GM23338 (cell line): Measurements from ENCODE around the gene ZNF92. TPM values are rescaled to one million over a fixed set of nuclear protein-coding genes. Genes with fewer than 3 reads are reported as not detected.

ENCODE experiments used
- ATAC-seq: fragments of 200-7000 bp; cut with Tn5 transposase; 3 replicates; pipeline ENCODE4 v1.9.1; 2020
- DNase-seq: peaks from one replicate; pipeline ENCODE4 v3.0.0-alpha.2; 2015; ENCODE audit warnings: low spot score
- H2AFZ ChIP-seq: fragments of 200-600 bp; sonication (generic); 2 replicates; pipeline ENCODE4 v1.8.0; 2016; ENCODE audit warnings: antibody characterized with exemption, mild to moderate bottlenecking, moderate library complexity
- H3F3A ChIP-seq: fragments of 200-600 bp; sonication (generic); replicated peaks from 2 replicates; pipeline ENCODE4 v1.8.0; 2017; ENCODE audit warnings: antibody characterized with exemption, mixed run types, low read depth
- H3K27ac ChIP-seq: fragments of 200-600 bp; sonication (generic); 2 replicates; pipeline ENCODE4 v1.6.1; 2016; ENCODE audit warnings: low read depth
- H3K27me3 ChIP-seq: fragments of 200-600 bp; sonication (generic); 2 replicates; pipeline ENCODE4 v1.8.0; 2016; ENCODE audit warnings: mild to moderate bottlenecking, mixed run types, moderate library complexity; ENCODE audit not compliant: insufficient read depth
- H3K36me3 ChIP-seq: fragments of 200-600 bp; sonication (generic); 2 replicates; pipeline ENCODE4 v1.8.0; 2016; ENCODE audit warnings: mild to moderate bottlenecking; ENCODE audit not compliant: insufficient read depth
- H3K4me1 ChIP-seq: fragments of 200-600 bp; sonication (generic); 2 replicates; pipeline ENCODE4 v1.8.0; 2016; ENCODE audit warnings: mild to moderate bottlenecking, moderate library complexity; ENCODE audit not compliant: insufficient read depth
- H3K4me2 ChIP-seq: fragments of 200-600 bp; sonication (generic); 2 replicates; pipeline ENCODE4 v1.7.1; 2017; ENCODE audit warnings: mixed run types
- H3K4me3 ChIP-seq: fragments of 200-600 bp; sonication (generic); 2 replicates; pipeline ENCODE4 v1.6.1; 2016; ENCODE audit warnings: mixed run types
- H3K79me2 ChIP-seq: fragments of 200-600 bp; sonication (generic); replicated peaks from 2 replicates; pipeline ENCODE4 v1.8.0; 2017; ENCODE audit warnings: mild to moderate bottlenecking; ENCODE audit not compliant: insufficient read depth
- H3K9me2 ChIP-seq: fragments of 200-600 bp; sonication (generic); 2 replicates; pipeline ENCODE4 v1.8.0; 2017; ENCODE audit not compliant: insufficient read depth
- H4K20me1 ChIP-seq: fragments of 200-600 bp; sonication (generic); replicated peaks from 2 replicates; pipeline ENCODE4 v1.8.0; 2017; ENCODE audit warnings: mild to moderate bottlenecking; ENCODE audit not compliant: insufficient read depth
- H3K27ac Mint-ChIP-seq: 2 replicates; pipeline ENCODE4 v1.8.0; 2020; ENCODE audit warnings: inconsistent platforms, mild to moderate bottlenecking, moderate library complexity, mixed read lengths
- H3K27me3 Mint-ChIP-seq: 3 replicates; pipeline ENCODE4 v1.8.0; 2022; ENCODE audit warnings: low read depth, mild to moderate bottlenecking, moderate library complexity, mixed read lengths, inconsistent platforms; ENCODE audit not compliant: insufficient read depth, poor library complexity
- H3K36me3 Mint-ChIP-seq: 3 replicates; pipeline ENCODE4 v1.8.0; 2021; ENCODE audit warnings: low read depth, mild to moderate bottlenecking, inconsistent platforms, moderate library complexity, mixed read lengths
- H3K4me1 Mint-ChIP-seq: 3 replicates; pipeline ENCODE4 v1.8.0; 2020; ENCODE audit warnings: mild to moderate bottlenecking, inconsistent platforms, mixed read lengths
- H3K4me3 Mint-ChIP-seq: 3 replicates; pipeline ENCODE4 v1.8.0; 2021; ENCODE audit warnings: moderate library complexity, mild to moderate bottlenecking, inconsistent platforms, mixed read lengths
- H3K9me3 Mint-ChIP-seq: 3 replicates; pipeline ENCODE4 v1.8.0; 2020; ENCODE audit warnings: moderate library complexity, mild to moderate bottlenecking, inconsistent platforms, mixed read lengths
- CREB1 ChIP-seq: fragments of 250-450 bp; sonication (Bioruptor Pico); IDR thresholded peaks from 2 replicates; pipeline ENCODE4 v1.5.0; 2020; ENCODE audit warnings: low read depth, mild to moderate bottlenecking, moderate library complexity
- EZH2phosphoT487 ChIP-seq: fragments of 200-600 bp; sonication (generic); IDR thresholded peaks from one replicate; pipeline ENCODE4 v1.8.1; 2018; ENCODE audit warnings: antibody characterized with exemption; ENCODE audit not compliant: unreplicated experiment
- NANOG ChIP-seq: IDR thresholded peaks from 2 replicates; pipeline ENCODE4 v1.6.1; 2016; ENCODE audit warnings: antibody characterized with exemption, borderline replicate concordance
- POLR2AphosphoS5 ChIP-seq: IDR thresholded peaks from 2 replicates; pipeline ENCODE4 v1.6.1; 2016; ENCODE audit warnings: antibody characterized with exemption, low read depth
- STAT1 ChIP-seq: IDR thresholded peaks from one replicate; pipeline ENCODE4 v1.6.1; 2016; ENCODE audit warnings: antibody characterized with exemption; ENCODE audit not compliant: unreplicated experiment
- ZNF114 ChIP-seq: fragments of 250-450 bp; sonication (Bioruptor Pico); IDR thresholded peaks from 2 replicates; pipeline ENCODE4 v1.5.0; 2020; ENCODE audit warnings: mild to moderate bottlenecking, moderate library complexity
- ZNF331 ChIP-seq: fragments of 250-450 bp; sonication (Bioruptor Pico); IDR thresholded peaks from 2 replicates; pipeline ENCODE4 v1.5.0; 2020; ENCODE audit warnings: low read depth, mild to moderate bottlenecking, moderate library complexity
- polyA plus RNA-seq: library from polyadenylated mRNA; unstranded; fragments of >200 nt; fragmentation: Nextera tagmentation; extraction: Ambion mirVana; gene quantifications from 2 replicates; pipeline ENCODE4 v1.2.1, GENCODE V29; 2016
- total RNA-seq: library from RNA; depleted of rRNA; stranded (reverse); fragments of >200 nt; shearing (Covaris generic); gene quantifications from 2 replicates; pipeline ENCODE4 v1.2.3, GENCODE V29; 2014
- TF ChIP-seq, protein P1 (sequence below): IDR thresholded peaks from one replicate; pipeline ENCODE4 v1.6.1; 2018; ENCODE audit warnings: antibody characterized with exemption; ENCODE audit not compliant: unreplicated experiment
- TF ChIP-seq, protein P2 (sequence below), 2 experiments: fragments of 200-600 bp in 1 of 2; sonication (generic) in 1 of 2; conservative IDR thresholded peaks; 2 replicates each; pipeline versions ENCODE4 v1.5.1 to v1.6.1; 2016 to 2017; ENCODE audit warnings: antibody characterized with exemption in 2 of 2, low read depth in 2 of 2, mild to moderate bottlenecking in 2 of 2, moderate library complexity in 1 of 2
- TF ChIP-seq, protein P3 (sequence below): fragments of 250-450 bp; sonication (Bioruptor Pico); IDR thresholded peaks from 2 replicates; pipeline ENCODE4 v1.5.0; 2020; ENCODE audit warnings: mild to moderate bottlenecking, moderate library complexity

ZNF92 gene
- total and polyA plus RNA-seq, 2 experiments from 2014 or later, result 25.3 to 56.3 TPM

DNA sequence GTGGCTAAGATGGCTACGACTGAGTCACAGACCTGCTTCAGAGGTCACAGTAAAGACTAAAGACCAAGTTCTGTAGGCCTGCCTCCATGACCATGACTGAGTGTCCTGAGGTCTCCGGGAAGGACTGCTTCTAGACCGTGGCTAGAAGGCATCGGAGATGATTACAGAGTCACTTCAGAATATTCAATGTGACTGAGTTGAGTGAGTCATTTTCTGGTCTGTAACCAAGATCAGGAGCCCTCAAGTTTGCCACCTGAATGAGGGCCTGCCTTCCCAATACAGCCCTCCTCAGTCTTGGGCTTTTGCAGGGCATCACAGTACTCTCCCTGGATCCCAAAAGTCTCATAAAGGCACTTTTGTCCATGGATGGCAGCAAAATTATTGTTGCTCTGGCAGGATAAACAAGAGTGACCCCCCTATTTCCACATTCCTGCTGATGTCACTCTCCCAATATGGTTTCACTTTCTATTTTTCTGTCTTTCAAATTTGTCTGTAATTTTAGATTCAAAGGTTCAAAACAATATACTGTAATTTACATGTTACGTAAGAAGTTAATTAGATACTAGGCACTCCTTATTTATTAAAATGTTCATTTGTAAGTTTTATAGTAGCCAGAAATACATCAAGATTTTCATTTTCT lies 47.7 kb upstream of the ZNF92 start (continued):
- no peak for TF ChIP-seq NANOG
- no peak for TF ChIP-seq POLR2AphosphoS5
- no peak for TF ChIP-seq EZH2phosphoT487
- TF ChIP-seq, protein P1, sequence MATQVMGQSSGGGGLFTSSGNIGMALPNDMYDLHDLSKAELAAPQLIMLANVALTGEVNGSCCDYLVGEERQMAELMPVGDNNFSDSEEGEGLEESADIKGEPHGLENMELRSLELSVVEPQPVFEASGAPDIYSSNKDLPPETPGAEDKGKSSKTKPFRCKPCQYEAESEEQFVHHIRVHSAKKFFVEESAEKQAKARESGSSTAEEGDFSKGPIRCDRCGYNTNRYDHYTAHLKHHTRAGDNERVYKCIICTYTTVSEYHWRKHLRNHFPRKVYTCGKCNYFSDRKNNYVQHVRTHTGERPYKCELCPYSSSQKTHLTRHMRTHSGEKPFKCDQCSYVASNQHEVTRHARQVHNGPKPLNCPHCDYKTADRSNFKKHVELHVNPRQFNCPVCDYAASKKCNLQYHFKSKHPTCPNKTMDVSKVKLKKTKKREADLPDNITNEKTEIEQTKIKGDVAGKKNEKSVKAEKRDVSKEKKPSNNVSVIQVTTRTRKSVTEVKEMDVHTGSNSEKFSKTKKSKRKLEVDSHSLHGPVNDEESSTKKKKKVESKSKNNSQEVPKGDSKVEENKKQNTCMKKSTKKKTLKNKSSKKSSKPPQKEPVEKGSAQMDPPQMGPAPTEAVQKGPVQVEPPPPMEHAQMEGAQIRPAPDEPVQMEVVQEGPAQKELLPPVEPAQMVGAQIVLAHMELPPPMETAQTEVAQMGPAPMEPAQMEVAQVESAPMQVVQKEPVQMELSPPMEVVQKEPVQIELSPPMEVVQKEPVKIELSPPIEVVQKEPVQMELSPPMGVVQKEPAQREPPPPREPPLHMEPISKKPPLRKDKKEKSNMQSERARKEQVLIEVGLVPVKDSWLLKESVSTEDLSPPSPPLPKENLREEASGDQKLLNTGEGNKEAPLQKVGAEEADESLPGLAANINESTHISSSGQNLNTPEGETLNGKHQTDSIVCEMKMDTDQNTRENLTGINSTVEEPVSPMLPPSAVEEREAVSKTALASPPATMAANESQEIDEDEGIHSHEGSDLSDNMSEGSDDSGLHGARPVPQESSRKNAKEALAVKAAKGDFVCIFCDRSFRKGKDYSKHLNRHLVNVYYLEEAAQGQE, result no peak

DNA sequence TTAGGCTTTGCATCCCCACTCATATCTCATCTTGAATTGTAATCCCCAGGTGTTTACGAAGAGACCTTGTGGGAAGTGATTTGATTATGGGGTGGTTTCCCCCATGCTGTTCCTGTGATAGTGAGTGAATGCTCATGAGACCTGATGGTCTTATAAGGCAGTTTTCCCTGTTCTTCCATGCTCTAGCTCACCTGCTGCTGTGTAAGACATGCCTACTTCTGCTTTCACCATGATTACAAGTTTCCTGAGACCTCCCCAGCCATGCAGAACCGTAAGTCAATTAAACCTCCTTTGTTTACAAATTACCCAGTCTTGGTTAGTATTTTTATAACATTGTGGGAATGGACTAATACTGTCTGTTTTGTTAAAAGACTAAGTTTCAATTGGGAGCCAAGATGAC lies 35.3 kb upstream of the ZNF92 start:
- H3K4me3 Mint-ChIP-seq, result no peak overlapping the region
- H3K36me3 Mint-ChIP-seq, result peaks cover 16% of the 10 kb centered on the region; the same call in 1 of the 3 replicates
- H3K27me3 Mint-ChIP-seq, result peaks cover 2% of the 10 kb centered on the region
- Histone ChIP-seq H3K79me2 (no peaks in the 10 kb centered on the region), H3F3A (no peaks in the 10 kb centered on the region), H3K4me3 (no peak overlapping the region), H3K9me2 (no peaks in the 10 kb centered on the region), H3K4me1 (no peaks in the 10 kb centered on the region), H3K36me3 (no peaks in the 10 kb centered on the region), H3K27me3 (no peaks in the 10 kb centered on the region), H4K20me1 (no peaks in the 10 kb centered on the region), H3K27ac (no peak overlapping the region), H3K4me2 (no peak overlapping the region), H2AFZ (no peak overlapping the region)
- no peaks in the 10 kb centered on the region for H3K4me1 Mint-ChIP-seq
- no peak for ATAC-seq
- no peak overlapping the region for H3K27ac Mint-ChIP-seq
- H3K9me3 Mint-ChIP-seq, result no peaks in the 10 kb centered on the region
- no peak for DNase-seq
- TF ChIP-seq STAT1, result no peak
- TF ChIP-seq ZNF331 (CRISPR knock-in tag), result no peak
- TF ChIP-seq, protein P2, sequence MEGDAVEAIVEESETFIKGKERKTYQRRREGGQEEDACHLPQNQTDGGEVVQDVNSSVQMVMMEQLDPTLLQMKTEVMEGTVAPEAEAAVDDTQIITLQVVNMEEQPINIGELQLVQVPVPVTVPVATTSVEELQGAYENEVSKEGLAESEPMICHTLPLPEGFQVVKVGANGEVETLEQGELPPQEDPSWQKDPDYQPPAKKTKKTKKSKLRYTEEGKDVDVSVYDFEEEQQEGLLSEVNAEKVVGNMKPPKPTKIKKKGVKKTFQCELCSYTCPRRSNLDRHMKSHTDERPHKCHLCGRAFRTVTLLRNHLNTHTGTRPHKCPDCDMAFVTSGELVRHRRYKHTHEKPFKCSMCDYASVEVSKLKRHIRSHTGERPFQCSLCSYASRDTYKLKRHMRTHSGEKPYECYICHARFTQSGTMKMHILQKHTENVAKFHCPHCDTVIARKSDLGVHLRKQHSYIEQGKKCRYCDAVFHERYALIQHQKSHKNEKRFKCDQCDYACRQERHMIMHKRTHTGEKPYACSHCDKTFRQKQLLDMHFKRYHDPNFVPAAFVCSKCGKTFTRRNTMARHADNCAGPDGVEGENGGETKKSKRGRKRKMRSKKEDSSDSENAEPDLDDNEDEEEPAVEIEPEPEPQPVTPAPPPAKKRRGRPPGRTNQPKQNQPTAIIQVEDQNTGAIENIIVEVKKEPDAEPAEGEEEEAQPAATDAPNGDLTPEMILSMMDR (conservative IDR thresholded peaks at IDR 0.05; ENCODE audit: low read depth in 2 of 2), result no peak
- TF ChIP-seq, protein P3, sequence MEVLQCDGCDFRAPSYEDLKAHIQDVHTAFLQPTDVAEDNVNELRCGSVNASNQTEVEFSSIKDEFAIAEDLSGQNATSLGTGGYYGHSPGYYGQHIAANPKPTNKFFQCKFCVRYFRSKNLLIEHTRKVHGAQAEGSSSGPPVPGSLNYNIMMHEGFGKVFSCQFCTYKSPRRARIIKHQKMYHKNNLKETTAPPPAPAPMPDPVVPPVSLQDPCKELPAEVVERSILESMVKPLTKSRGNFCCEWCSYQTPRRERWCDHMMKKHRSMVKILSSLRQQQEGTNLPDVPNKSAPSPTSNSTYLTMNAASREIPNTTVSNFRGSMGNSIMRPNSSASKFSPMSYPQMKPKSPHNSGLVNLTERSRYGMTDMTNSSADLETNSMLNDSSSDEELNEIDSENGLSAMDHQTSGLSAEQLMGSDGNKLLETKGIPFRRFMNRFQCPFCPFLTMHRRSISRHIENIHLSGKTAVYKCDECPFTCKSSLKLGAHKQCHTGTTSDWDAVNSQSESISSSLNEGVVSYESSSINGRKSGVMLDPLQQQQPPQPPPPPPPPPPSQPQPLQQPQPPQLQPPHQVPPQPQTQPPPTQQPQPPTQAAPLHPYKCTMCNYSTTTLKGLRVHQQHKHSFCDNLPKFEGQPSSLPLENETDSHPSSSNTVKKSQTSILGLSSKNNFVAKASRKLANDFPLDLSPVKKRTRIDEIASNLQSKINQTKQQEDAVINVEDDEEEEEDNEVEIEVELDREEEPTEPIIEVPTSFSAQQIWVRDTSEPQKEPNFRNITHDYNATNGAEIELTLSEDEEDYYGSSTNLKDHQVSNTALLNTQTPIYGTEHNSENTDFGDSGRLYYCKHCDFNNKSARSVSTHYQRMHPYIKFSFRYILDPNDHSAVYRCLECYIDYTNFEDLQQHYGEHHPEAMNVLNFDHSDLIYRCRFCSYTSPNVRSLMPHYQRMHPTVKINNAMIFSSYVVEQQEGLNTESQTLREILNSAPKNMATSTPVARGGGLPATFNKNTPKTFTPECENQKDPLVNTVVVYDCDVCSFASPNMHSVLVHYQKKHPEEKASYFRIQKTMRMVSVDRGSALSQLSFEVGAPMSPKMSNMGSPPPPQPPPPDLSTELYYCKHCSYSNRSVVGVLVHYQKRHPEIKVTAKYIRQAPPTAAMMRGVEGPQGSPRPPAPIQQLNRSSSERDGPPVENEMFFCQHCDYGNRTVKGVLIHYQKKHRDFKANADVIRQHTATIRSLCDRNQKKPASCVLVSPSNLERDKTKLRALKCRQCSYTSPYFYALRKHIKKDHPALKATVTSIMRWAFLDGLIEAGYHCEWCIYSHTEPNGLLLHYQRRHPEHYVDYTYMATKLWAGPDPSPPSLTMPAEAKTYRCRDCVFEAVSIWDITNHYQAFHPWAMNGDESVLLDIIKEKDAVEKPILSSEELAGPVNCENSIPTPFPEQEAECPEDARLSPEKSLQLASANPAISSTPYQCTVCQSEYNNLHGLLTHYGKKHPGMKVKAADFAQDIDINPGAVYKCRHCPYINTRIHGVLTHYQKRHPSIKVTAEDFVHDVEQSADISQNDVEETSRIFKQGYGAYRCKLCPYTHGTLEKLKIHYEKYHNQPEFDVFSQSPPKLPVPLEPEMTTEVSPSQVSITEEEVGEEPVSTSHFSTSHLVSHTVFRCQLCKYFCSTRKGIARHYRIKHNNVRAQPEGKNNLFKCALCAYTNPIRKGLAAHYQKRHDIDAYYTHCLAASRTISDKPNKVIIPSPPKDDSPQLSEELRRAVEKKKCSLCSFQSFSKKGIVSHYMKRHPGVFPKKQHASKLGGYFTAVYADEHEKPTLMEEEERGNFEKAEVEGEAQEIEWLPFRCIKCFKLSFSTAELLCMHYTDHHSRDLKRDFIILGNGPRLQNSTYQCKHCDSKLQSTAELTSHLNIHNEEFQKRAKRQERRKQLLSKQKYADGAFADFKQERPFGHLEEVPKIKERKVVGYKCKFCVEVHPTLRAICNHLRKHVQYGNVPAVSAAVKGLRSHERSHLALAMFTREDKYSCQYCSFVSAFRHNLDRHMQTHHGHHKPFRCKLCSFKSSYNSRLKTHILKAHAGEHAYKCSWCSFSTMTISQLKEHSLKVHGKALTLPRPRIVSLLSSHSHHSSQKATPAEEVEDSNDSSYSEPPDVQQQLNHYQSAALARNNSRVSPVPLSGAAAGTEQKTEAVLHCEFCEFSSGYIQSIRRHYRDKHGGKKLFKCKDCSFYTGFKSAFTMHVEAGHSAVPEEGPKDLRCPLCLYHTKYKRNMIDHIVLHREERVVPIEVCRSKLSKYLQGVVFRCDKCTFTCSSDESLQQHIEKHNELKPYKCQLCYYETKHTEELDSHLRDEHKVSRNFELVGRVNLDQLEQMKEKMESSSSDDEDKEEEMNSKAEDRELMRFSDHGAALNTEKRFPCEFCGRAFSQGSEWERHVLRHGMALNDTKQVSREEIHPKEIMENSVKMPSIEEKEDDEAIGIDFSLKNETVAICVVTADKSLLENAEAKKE, result no peak
- TF ChIP-seq ZNF114 (CRISPR knock-in tag), result no peak
- TF ChIP-seq, protein P1, result no peak
- no peak for TF ChIP-seq CREB1 (CRISPR knock-in tag)
